ENCODE data around the gene LAMC3.

LAMC3 gene

GRCh38 chr9:131067625-131068024 is 58.7 kb downstream of the LAMC3 start:
- ChIA-PET POLR2A (no interaction called here), CTCF (interaction anchor here (1.7 kb wide), 2 partner anchors 21 to 269 kb away, joined by 4 read pairs; no protein-coding TSS in a partner anchor)
- TF ChIP-seq CTCF (IDR thresholded peaks at IDR 0.05; ENCODE audit: control extremely low read depth, extremely low read depth, low read depth, missing control alignments): no peak
- no peak for DNase-seq (ENCODE audit: extremely low spot score)

- TF ChIP-seq CTCF (IDR thresholded peaks at IDR 0.05; ENCODE audit: control extremely low read depth, extremely low read depth, low read depth, missing control alignments): no peak
- CTCF ChIA-PET: interaction anchor here (1.7 kb wide), 1 partner anchor 268 kb away, joined by 4 read pairs; no protein-coding TSS in a partner anchor
- DNase-seq (ENCODE audit: extremely low spot score): no peak
- POLR2A ChIA-PET: no interaction called here
Observed at GRCh38 chr9:131068076-131068816, 59.3 kb downstream of the LAMC3 start.

- CTCF ChIA-PET: interaction anchor here (1.7 kb wide), 1 partner anchor 12 kb away, joined by 4 read pairs; no protein-coding TSS in a partner anchor
- POLR2A ChIA-PET: no interaction called here
- TF ChIP-seq CTCF (IDR thresholded peaks at IDR 0.05; ENCODE audit: control extremely low read depth, extremely low read depth, low read depth, missing control alignments): no peak
- no peak for DNase-seq (ENCODE audit: extremely low spot score)
Observed at GRCh38 chr9:131069699-131070098, 60.7 kb downstream of the LAMC3 start.

- no peak for TF ChIP-seq CTCF (IDR thresholded peaks at IDR 0.05; ENCODE audit: control extremely low read depth, extremely low read depth, low read depth, missing control alignments)
- ChIA-PET POLR2A (no interaction called here), CTCF (no interaction called here)
- DNase-seq (ENCODE audit: extremely low spot score): no peak
Observed at GRCh38 chr9:131072107-131072870, 63.3 kb downstream of the LAMC3 start.

- POLR2A ChIA-PET: no interaction called here
- CTCF ChIA-PET: no interaction called here
- DNase-seq (ENCODE audit: extremely low spot score): no peak
- TF ChIP-seq CTCF (IDR thresholded peaks at IDR 0.05; ENCODE audit: control extremely low read depth, extremely low read depth, low read depth, missing control alignments): no peak
Observed at GRCh38 chr9:131072871-131073237, 63.9 kb downstream of the LAMC3 start.

- no peak for DNase-seq (ENCODE audit: extremely low spot score)
- ChIA-PET CTCF (interaction anchor here (0.7 to 1.0 kb wide), 2 partner anchors 13 to 30 kb away, joined by 3 read pairs; no protein-coding TSS in a partner anchor), POLR2A (no interaction called here)
- no peak for TF ChIP-seq CTCF (IDR thresholded peaks at IDR 0.05; ENCODE audit: control extremely low read depth, extremely low read depth, low read depth, missing control alignments)
Observed at GRCh38 chr9:131076347-131077195, 67.6 kb downstream of the LAMC3 start.
